Astrocyte (in vitro differentiated cells and primary cell): Measurements from ENCODE around the gene CDC42BPA. TPM values are rescaled to one million over a fixed set of nuclear protein-coding genes. Genes with fewer than 3 reads are reported as not detected.
"Not testable (repeated sequence)": the region's sequence is repeated elsewhere in the genome, so short reads cannot be mapped to it uniquely, and the experiment has no call there.

Experiments
- DNase-seq: peaks from one replicate; pipeline ENCODE4 v3.0.0-alpha.2; 2010; ENCODE audit warnings: low read depth
- FAIRE-seq: peaks from 2 replicates; lab custom pipeline; 2011; peaks lifted over from hg19 to GRCh38; lab: Jason Lieb, UNC
- H2AFZ ChIP-seq: 2 replicates; pipeline ENCODE4 v1.6.0; 2012; ENCODE audit warnings: low read depth, low read length, inconsistent platforms
- H3K27ac ChIP-seq: 2 replicates; pipeline ENCODE4 v1.5.1; 2011; ENCODE audit warnings: low read depth, low read length, inconsistent platforms
- H3K27me3 ChIP-seq: 2 replicates; pipeline ENCODE4 v1.6.0; 2011; ENCODE audit warnings: low read length, inconsistent platforms; ENCODE audit not compliant: insufficient read depth
- H3K36me3 ChIP-seq: 2 replicates; pipeline ENCODE4 v1.5.1; 2011; ENCODE audit warnings: low read length, inconsistent platforms; ENCODE audit not compliant: insufficient read depth
- H3K4me1 ChIP-seq: 2 replicates; pipeline ENCODE4 v1.5.1; 2011; ENCODE audit warnings: low read length, inconsistent platforms; ENCODE audit not compliant: insufficient read depth
- H3K4me2 ChIP-seq: 2 replicates; pipeline ENCODE4 v1.6.0; 2012; ENCODE audit warnings: low read length, inconsistent platforms
- H3K4me3 ChIP-seq: 2 replicates; pipeline ENCODE4 v1.5.1; 2011; ENCODE audit warnings: low read depth, mild to moderate bottlenecking, low read length, inconsistent platforms; ENCODE audit not compliant: insufficient read depth
- H3K79me2 ChIP-seq: 2 replicates; pipeline ENCODE4 v1.6.0; 2012; ENCODE audit warnings: mild to moderate bottlenecking, low read length, inconsistent platforms; ENCODE audit not compliant: insufficient read depth
- H3K9ac ChIP-seq: 2 replicates; pipeline ENCODE4 v1.6.0; 2012; ENCODE audit warnings: mild to moderate bottlenecking, low read length, inconsistent platforms
- H3K9me3 ChIP-seq: 2 replicates; pipeline ENCODE4 v1.5.1; 2012; ENCODE audit warnings: low read depth, mild to moderate bottlenecking, low read length, inconsistent platforms; ENCODE audit not compliant: insufficient read depth
- H4K20me1 ChIP-seq: 2 replicates; pipeline ENCODE4 v1.6.0; 2012; ENCODE audit warnings: low read length, inconsistent platforms; ENCODE audit not compliant: insufficient read depth
- H3K27ac Mint-ChIP-seq: one replicate; pipeline ENCODE4 v1.8.0; 2021; ENCODE audit warnings: mild to moderate bottlenecking, mixed read lengths; ENCODE audit not compliant: unreplicated experiment
- H3K27me3 Mint-ChIP-seq: one replicate; pipeline ENCODE4 v1.8.0; 2021; ENCODE audit warnings: low read depth, mixed read lengths; ENCODE audit not compliant: unreplicated experiment
- H3K36me3 Mint-ChIP-seq: one replicate; pipeline ENCODE4 v1.8.0; 2021; ENCODE audit warnings: low read depth, mixed read lengths; ENCODE audit not compliant: unreplicated experiment
- H3K4me1 Mint-ChIP-seq: one replicate; pipeline ENCODE4 v1.8.0; 2021; ENCODE audit warnings: low read depth, mixed read lengths; ENCODE audit not compliant: unreplicated experiment
- H3K4me3 Mint-ChIP-seq: one replicate; pipeline ENCODE4 v1.8.0; 2021; ENCODE audit warnings: mild to moderate bottlenecking, moderate library complexity, mixed read lengths; ENCODE audit not compliant: unreplicated experiment
- H3K9me3 Mint-ChIP-seq: one replicate; pipeline ENCODE4 v1.8.0; 2021; ENCODE audit warnings: mild to moderate bottlenecking, mixed read lengths; ENCODE audit not compliant: unreplicated experiment
- CTCF ChIP-seq: IDR thresholded peaks from 2 replicates; pipeline ENCODE4 v1.5.1; 2011; ENCODE audit warnings: low read depth, mild to moderate bottlenecking, inconsistent platforms, low read length, moderate library complexity; ENCODE audit not compliant: insufficient read depth
- EZH2 ChIP-seq: IDR thresholded peaks from 2 replicates; pipeline ENCODE4 v1.6.1; 2012; ENCODE audit warnings: mild to moderate bottlenecking, low read length, inconsistent platforms; ENCODE audit not compliant: insufficient read depth
- total RNA-seq: library from RNA; stranded (reverse); gene quantifications from 2 replicates; pipeline ENCODE4 v1.2.1, GENCODE V29; 2021

The CDC42BPA gene
- total RNA-seq, 1 donor from 2014 or later: 34.5 TPM

GRCh38 chr1:227120826-227121225, 197.5 kb downstream of the CDC42BPA start:
- Histone ChIP-seq H3K27ac (no peak overlapping the region), H3K4me2 (no peak overlapping the region), H4K20me1 (no peaks in the 10 kb centered on the region), H3K79me2 (no peaks in the 10 kb centered on the region), H3K9ac (no peak overlapping the region), H3K4me3 (no peak overlapping the region), H3K9me3 (no peaks in the 10 kb centered on the region), H2AFZ (no peak overlapping the region), H3K4me1 (no peaks in the 10 kb centered on the region), H3K27me3 (no peaks in the 10 kb centered on the region), H3K36me3 (no peaks in the 10 kb centered on the region)
- Mint-ChIP-seq H3K4me1 (peaks cover 3% of the 10 kb centered on the region), H3K36me3 (peaks cover 5% of the 10 kb centered on the region), H3K9me3 (no peaks in the 10 kb centered on the region), H3K27me3 (no peaks in the 10 kb centered on the region), H3K4me3 (no peak overlapping the region), H3K27ac (no peak overlapping the region)
- DNase-seq (no peak), FAIRE-seq (no peak)
- no peak for TF ChIP-seq CTCF
- no peak for TF ChIP-seq EZH2

GRCh38 chr1:227112538-227112937, 205.8 kb downstream of the CDC42BPA start:
- H3K79me2 ChIP-seq: no peaks in the 10 kb centered on the region
- DNase-seq (no peak), FAIRE-seq (no peak)
- no peak for TF ChIP-seq EZH2
- TF ChIP-seq CTCF: no peak
- Mint-ChIP-seq H3K27me3 (no peaks in the 10 kb centered on the region), H3K4me1 (no peaks in the 10 kb centered on the region), H3K4me3 (no peak overlapping the region), H3K36me3 (peaks cover under 1% of the 10 kb centered on the region), H3K27ac (no peak overlapping the region), H3K9me3 (peaks cover under 1% of the 10 kb centered on the region)
- no peaks in the 10 kb centered on the region for H4K20me1 ChIP-seq
- no peaks in the 10 kb centered on the region for H3K36me3 ChIP-seq
- H3K27me3 ChIP-seq: no peaks in the 10 kb centered on the region
- no peak overlapping the region for H3K4me3 ChIP-seq
- H3K4me2 ChIP-seq: no peak overlapping the region
- no peak overlapping the region for H3K9ac ChIP-seq
- no peak overlapping the region for H2AFZ ChIP-seq
- H3K27ac ChIP-seq: no peak overlapping the region
- H3K4me1 ChIP-seq: no peaks in the 10 kb centered on the region
- H3K9me3 ChIP-seq: no peaks in the 10 kb centered on the region

- Mint-ChIP-seq H3K27ac (no peak overlapping the region), H3K36me3 (peaks cover 4% of the 10 kb centered on the region), H3K27me3 (no peaks in the 10 kb centered on the region), H3K9me3 (peaks cover 4% of the 10 kb centered on the region), H3K4me1 (no peaks in the 10 kb centered on the region), H3K4me3 (no peak overlapping the region)
- FAIRE-seq: no peak
- no peaks in the 10 kb centered on the region for H3K27me3 ChIP-seq
- H3K36me3 ChIP-seq: no peaks in the 10 kb centered on the region
- H3K4me2 ChIP-seq: no peak overlapping the region
- no peak overlapping the region for H3K9ac ChIP-seq
- H3K79me2 ChIP-seq: no peaks in the 10 kb centered on the region
- no peaks in the 10 kb centered on the region for H3K4me1 ChIP-seq
- DNase-seq: no peak
- TF ChIP-seq EZH2: no peak
- no peak for TF ChIP-seq CTCF
- H3K9me3 ChIP-seq: no peaks in the 10 kb centered on the region
- no peak overlapping the region for H3K27ac ChIP-seq
- no peak overlapping the region for H2AFZ ChIP-seq
- no peaks in the 10 kb centered on the region for H4K20me1 ChIP-seq
- no peak overlapping the region for H3K4me3 ChIP-seq
These were observed 206.5 kb downstream of the CDC42BPA start for GRCh38 chr1:227111782-227112181.

GRCh38 chr1:227105291-227105690, 213.0 kb downstream of the CDC42BPA start:
- not testable (repeated sequence) for H3K4me3 ChIP-seq, H3K36me3 ChIP-seq, H3K4me3 Mint-ChIP-seq, H3K9me3 ChIP-seq, DNase-seq, FAIRE-seq, H3K4me1 Mint-ChIP-seq, H3K4me1 ChIP-seq, H3K27ac ChIP-seq, H3K27me3 Mint-ChIP-seq, H4K20me1 ChIP-seq, H3K9me3 Mint-ChIP-seq, H3K27ac Mint-ChIP-seq, H2AFZ ChIP-seq, H3K4me2 ChIP-seq, H3K27me3 ChIP-seq, H3K79me2 ChIP-seq, H3K9ac ChIP-seq
- peaks cover 12% of the 10 kb centered on the region for H3K36me3 Mint-ChIP-seq
